Measurements from ENCODE around the gene ANKRD52.

DNA sequence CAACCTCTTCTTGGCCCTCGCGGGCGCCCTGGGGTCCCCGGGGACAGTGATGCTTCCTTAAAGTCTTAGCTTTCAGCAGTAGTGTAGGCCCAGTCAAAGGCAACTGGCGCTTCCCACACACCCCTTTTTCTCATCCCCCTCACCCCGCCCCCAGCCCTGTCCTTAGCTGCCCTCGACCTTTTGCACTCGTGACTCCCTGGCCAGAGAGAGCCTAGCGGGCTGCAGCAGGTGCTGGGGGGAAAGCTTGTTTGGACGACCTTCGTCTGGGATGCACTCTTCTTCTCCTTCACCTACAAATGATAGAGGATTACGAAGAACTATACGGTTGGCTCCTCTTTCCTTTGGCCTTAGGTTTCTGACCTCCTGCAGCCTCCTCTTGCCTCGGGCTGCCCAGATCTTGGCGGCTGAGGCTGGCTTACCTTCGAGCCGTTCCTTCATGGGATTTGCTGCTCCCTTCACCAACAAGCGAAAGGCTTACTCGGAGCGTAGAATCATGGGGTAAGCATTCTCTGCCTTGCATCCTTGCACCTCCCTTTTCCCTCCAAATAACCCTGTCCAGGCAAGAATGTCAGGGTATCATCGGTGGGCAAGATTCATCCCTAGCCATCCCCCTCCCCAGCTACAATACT is 9.4 kb upstream of the ANKRD52 start:
- TF ChIP-seq, protein P1, sequence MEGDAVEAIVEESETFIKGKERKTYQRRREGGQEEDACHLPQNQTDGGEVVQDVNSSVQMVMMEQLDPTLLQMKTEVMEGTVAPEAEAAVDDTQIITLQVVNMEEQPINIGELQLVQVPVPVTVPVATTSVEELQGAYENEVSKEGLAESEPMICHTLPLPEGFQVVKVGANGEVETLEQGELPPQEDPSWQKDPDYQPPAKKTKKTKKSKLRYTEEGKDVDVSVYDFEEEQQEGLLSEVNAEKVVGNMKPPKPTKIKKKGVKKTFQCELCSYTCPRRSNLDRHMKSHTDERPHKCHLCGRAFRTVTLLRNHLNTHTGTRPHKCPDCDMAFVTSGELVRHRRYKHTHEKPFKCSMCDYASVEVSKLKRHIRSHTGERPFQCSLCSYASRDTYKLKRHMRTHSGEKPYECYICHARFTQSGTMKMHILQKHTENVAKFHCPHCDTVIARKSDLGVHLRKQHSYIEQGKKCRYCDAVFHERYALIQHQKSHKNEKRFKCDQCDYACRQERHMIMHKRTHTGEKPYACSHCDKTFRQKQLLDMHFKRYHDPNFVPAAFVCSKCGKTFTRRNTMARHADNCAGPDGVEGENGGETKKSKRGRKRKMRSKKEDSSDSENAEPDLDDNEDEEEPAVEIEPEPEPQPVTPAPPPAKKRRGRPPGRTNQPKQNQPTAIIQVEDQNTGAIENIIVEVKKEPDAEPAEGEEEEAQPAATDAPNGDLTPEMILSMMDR (IDR thresholded peaks at IDR 0.05; ENCODE audit: insufficient read depth, low read length): no peak
- no peak for TF ChIP-seq POLR2AphosphoS5 (IDR thresholded peaks at IDR 0.05; ENCODE audit: low read depth)
- TF ChIP-seq, protein P2, sequence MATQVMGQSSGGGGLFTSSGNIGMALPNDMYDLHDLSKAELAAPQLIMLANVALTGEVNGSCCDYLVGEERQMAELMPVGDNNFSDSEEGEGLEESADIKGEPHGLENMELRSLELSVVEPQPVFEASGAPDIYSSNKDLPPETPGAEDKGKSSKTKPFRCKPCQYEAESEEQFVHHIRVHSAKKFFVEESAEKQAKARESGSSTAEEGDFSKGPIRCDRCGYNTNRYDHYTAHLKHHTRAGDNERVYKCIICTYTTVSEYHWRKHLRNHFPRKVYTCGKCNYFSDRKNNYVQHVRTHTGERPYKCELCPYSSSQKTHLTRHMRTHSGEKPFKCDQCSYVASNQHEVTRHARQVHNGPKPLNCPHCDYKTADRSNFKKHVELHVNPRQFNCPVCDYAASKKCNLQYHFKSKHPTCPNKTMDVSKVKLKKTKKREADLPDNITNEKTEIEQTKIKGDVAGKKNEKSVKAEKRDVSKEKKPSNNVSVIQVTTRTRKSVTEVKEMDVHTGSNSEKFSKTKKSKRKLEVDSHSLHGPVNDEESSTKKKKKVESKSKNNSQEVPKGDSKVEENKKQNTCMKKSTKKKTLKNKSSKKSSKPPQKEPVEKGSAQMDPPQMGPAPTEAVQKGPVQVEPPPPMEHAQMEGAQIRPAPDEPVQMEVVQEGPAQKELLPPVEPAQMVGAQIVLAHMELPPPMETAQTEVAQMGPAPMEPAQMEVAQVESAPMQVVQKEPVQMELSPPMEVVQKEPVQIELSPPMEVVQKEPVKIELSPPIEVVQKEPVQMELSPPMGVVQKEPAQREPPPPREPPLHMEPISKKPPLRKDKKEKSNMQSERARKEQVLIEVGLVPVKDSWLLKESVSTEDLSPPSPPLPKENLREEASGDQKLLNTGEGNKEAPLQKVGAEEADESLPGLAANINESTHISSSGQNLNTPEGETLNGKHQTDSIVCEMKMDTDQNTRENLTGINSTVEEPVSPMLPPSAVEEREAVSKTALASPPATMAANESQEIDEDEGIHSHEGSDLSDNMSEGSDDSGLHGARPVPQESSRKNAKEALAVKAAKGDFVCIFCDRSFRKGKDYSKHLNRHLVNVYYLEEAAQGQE (IDR thresholded peaks at IDR 0.05; ENCODE audit: insufficient replicate concordance, low read depth): no peak
